ENCODE results near the gene NEURL4. TPM values are rescaled to one million over a fixed set of nuclear protein-coding genes. Genes with fewer than 3 reads are reported as not detected.

The NEURL4 gene
- total RNA-seq, 4 donors from 2014 or later: 12.0 to 30.4 (median 14.9) TPM

DNA sequence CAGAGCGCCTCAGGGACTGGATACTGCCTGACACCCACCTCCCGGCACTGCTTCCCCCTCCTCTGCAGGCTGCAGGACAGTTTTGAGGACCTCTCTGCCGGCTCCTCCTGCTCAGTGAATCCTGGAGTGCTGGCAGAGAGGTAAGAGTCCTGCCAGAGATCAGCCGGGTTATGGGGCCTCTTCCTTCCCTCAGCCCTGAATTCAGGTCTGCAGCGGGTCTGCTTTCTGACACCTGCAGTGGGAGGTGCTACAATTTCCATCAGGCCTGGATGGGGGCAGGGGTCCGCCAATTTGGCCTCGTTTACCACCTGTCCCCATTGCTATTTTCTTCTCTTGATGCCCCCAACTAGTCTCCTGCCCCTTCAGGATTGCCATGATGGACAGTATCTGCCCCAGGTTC, 3.0 kb upstream of the NEURL4 start:
- Histone ChIP-seq H3K27me3 (peaks cover 37% of the 10 kb centered on the region), H3K36me3 (peaks cover 0 to under 1% of the 10 kb centered on the region in 2 donors), H3K4me3 (no peak overlapping the region), H3K27ac (no peak overlapping the region), H3K9me3 (no peaks in the 10 kb centered on the region), H3K4me1 (peaks cover 0 to 29% (median 14%) of the 10 kb centered on the region in 3 donors)
- TF ChIP-seq EP300 (IDR thresholded peaks at IDR 0.05): no peak
- TF ChIP-seq POLR2A (IDR thresholded peaks at IDR 0.05): no peak
- TF ChIP-seq, protein P1, sequence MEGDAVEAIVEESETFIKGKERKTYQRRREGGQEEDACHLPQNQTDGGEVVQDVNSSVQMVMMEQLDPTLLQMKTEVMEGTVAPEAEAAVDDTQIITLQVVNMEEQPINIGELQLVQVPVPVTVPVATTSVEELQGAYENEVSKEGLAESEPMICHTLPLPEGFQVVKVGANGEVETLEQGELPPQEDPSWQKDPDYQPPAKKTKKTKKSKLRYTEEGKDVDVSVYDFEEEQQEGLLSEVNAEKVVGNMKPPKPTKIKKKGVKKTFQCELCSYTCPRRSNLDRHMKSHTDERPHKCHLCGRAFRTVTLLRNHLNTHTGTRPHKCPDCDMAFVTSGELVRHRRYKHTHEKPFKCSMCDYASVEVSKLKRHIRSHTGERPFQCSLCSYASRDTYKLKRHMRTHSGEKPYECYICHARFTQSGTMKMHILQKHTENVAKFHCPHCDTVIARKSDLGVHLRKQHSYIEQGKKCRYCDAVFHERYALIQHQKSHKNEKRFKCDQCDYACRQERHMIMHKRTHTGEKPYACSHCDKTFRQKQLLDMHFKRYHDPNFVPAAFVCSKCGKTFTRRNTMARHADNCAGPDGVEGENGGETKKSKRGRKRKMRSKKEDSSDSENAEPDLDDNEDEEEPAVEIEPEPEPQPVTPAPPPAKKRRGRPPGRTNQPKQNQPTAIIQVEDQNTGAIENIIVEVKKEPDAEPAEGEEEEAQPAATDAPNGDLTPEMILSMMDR (IDR thresholded peaks at IDR 0.05): no peak
- TF ChIP-seq POLR2AphosphoS5 (IDR thresholded peaks at IDR 0.05): no peak
- WGBS, 2 donors (ENCODE audit: low coverage in 1 of 2): 33 to 40% methylated on average over 2 to 3 of the region's 7 CpGs
- no peak for ATAC-seq

DNA sequence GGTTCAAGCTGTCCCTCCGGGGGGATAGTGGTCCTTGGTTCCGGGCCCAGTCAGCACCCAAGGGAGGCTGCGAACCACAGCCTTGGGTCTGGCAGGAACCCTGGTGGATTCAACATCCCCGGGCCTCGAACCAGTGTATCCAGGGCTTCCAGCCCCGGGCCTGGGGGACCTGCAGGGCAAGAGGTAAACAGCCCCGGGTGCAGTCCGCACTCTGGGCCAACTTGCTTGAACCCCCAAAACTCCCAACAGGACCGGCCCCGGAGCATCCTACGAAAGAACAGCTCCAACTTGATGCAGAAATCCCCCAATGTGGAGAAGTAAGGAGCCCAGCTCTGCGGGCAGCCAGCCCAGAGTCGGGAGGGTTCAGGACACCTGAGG, 1.5 kb upstream of the NEURL4 start:
- 100% methylated on average over 1 of the region's 13 CpGs; no CpG with 5 or more reads in 1 of the 2 donors for WGBS, 2 donors (ENCODE audit: low coverage in 1 of 2)
- Histone ChIP-seq H3K27me3 (peaks cover 22% of the 10 kb centered on the region), H3K27ac (peak overlapping the region; percentile 72 to 96 (median 90)), H3K4me3 (peak overlapping the region; percentile 60 to 63), H3K9me3 (no peaks in the 10 kb centered on the region), H3K4me1 (peaks cover 0 to 31% (median 14%) of the 10 kb centered on the region in 3 donors), H3K36me3 (peaks cover 0 to 15% of the 10 kb centered on the region in 2 donors)
- TF ChIP-seq, protein P1 (IDR thresholded peaks at IDR 0.05): no peak
- ATAC-seq: no peak

DNA sequence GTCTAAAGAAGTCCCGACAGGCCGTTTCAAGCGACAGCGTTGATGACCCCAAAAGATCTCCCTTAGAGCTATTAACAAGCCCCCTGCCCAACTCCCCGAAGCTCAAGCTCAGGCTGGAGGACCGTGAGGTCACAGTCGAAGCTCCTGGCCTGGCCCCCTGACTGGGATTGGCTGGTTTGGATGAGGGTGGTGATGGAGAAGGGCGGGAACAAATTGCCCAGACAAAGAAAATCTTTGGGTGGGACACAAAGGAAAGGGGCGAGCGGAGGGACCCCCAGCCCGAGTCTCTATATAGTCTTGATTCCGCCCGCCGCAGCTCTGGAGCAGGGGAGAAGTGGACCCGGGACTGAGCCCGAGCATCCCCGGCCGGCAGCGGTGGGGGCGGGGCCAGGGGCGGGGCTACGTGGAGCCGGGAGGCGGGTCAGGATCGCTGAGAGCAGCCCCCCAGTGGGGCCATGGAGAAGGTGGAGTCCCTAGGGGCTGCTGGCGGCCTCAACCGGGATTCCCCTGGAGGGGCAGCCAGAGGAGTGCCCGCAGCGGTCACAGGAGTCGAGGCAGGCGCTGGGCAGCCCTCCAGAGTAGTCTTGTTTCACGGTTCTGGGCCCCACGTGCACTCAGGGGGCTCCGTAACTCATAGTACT, 982 bp upstream of the NEURL4 start:
- TF ChIP-seq, protein P1 (IDR thresholded peaks at IDR 0.05): no peak
- TF ChIP-seq POLR2AphosphoS5 (IDR thresholded peaks at IDR 0.05) (no peak), POLR2A (IDR thresholded peaks at IDR 0.05) (no peak), EP300 (IDR thresholded peaks at IDR 0.05) (no peak)
- no peaks in the 10 kb centered on the region for H3K9me3 ChIP-seq
- peak overlapping the region; percentile 60 to 63 for H3K4me3 ChIP-seq
- peak; percentile 77 for ATAC-seq
- H3K27ac ChIP-seq: peak overlapping the region; percentile 72 to 96 (median 90)
- H3K4me1 ChIP-seq: peaks cover 0 to 31% (median 14%) of the 10 kb centered on the region in 3 donors
- H3K27me3 ChIP-seq: peaks cover 17% of the 10 kb centered on the region
- 0% methylated on average over 7 of the region's 34 CpGs; no CpG with 5 or more reads in 1 of the 2 donors for WGBS, 2 donors (ENCODE audit: low coverage in 1 of 2)
- peaks cover 0 to 20% of the 10 kb centered on the region in 2 donors for H3K36me3 ChIP-seq

DNA sequence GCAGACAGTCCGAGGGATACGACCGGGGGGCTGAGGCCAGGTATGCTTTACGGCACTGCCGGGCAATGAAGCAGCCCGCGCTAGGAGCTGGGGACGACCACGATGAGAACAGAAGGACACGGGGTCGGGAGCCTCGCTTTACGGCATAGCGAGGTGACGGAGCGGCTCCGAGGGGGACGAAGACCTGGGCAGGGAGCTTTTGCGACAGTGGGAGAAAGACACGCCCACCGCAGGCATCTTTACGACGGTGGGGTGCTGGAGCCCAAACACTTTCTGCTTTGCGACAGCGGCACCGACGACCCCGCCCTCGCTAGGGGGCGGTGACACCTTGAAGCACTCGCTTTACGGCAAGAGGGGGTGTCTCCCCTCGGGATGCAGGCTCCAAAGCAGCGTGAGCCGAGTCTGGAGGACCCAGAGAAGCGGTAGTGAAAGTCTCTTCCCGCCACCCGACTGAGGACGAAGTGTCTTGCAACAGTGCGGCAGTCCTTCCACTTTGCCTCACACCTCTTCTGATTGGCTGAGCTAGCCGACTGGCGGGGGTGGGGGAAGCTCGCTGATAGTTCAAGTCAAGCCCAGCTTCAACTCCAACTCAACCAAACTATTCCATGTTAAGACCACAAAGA, 350 bp upstream of the NEURL4 start:
- peak; percentile 89 for ATAC-seq

More for the DNA sequence above, 350 bp upstream of the NEURL4 start:
- H3K9me3 ChIP-seq: no peaks in the 10 kb centered on the region
- peak; percentile 80 for TF ChIP-seq POLR2AphosphoS5 (IDR thresholded peaks at IDR 0.05)
- peak; percentile 67 to 69 for TF ChIP-seq POLR2A (IDR thresholded peaks at IDR 0.05)
- no peak for TF ChIP-seq EP300 (IDR thresholded peaks at IDR 0.05)
- TF ChIP-seq, protein P1 (IDR thresholded peaks at IDR 0.05): peak in 1 of 4 experiments; percentile 31
- H3K4me3 ChIP-seq: peak overlapping the region; percentile 60 to 63
- H3K4me1 ChIP-seq: peaks cover 0 to 31% (median 14%) of the 10 kb centered on the region in 3 donors
- WGBS, 2 donors (ENCODE audit: low coverage in 1 of 2): 0% methylated on average over 6 of the region's 43 CpGs; no CpG with 5 or more reads in 1 of the 2 donors
- peaks cover 0 to 27% of the 10 kb centered on the region in 2 donors for H3K36me3 ChIP-seq
- H3K27ac ChIP-seq: peak overlapping the region; percentile 72 to 96 (median 90)
- peaks cover 10% of the 10 kb centered on the region for H3K27me3 ChIP-seq

All from gastroesophageal sphincter (tissue), 4 donors.